Measurements from ENCODE around the gene PTPN2. TPM values are rescaled to one million over a fixed set of nuclear protein-coding genes. Genes with fewer than 3 reads are reported as not detected.

PTPN2 gene
- total RNA-seq, 1 donor from 2014 or later: 26.7 TPM

DNA sequence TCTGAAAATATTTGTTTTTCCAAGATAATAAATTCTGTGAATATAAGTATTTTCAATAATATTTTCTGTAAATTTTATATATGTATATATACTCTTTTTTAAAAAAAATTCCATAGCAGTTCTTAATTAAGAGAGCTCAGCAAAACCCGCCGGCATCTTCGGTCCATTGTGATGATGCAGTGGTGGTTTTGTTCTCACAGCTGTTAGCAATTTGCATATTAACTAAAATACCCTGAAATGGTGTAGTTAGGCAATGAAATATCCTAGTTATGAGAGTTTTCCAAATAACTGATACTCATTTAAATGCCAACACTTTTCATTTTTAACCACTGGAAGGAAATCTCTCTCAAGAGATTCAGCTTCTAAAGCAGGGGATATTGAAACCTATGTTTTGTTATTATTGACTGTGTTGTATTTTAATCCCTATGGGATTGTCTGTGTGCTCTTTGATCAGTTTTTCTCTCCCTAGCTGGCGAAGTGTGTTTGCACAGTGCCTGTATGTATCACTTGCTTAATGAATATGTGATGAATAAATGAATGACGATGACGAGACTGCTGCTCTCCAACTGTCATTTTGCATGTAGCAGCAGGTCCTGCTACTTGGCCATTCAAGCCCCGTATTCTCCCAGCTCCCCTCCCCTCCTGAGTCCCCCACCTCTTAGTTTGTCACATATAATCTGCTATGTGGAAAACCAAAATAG, 138.8 kb downstream of the PTPN2 start:
- DNase-seq: no peak

DNA sequence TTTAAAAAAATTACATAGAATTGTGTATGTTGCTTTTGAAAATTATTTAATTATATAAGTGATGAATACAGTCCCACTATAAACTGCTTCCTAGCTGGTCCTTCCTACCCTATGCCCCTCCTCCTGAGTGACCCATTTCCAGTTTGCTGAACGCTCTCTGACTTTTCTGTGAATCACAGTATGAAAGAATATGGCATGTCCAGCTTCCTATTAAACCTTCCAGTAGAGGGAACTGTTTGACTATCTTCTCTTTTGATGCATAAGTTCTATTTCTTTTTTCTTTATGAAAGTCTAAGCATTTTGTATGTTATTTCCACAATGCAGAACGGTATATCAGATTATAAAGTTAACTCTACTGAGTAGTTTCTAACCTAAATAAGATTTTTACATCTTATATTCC, 139.9 kb downstream of the PTPN2 start:
- DNase-seq: peak; percentile 2

DNA sequence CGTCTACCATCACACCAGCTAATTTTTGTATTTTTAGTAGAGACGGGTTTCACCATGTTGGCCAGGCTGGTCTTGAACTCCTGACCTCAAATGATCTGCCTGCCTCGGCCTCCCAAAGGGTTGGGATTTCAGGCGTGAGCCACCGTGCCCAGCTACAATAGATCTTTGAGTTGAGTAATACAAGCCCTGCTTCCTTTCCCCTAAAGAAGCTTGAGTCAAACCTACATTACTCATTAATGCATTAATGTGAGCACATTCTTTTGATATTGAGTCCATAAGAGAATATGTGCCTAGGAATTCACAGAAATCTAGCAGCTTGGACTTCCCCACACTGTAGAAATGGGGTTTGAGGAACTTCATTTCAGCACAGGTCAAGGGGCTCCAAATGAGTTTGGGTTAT, 141.6 kb downstream of the PTPN2 start:
- no peak for DNase-seq

Small RNAs within 50 kb of the gene (small RNA-seq; reads per million reads assigned to genes)
- not detected for gene RF00019 (ENCODE audit: low replicate concordance)

Other genes starting within 250 kb of the PTPN2 start
- 20.3 TPM for gene SPIRE1, start 226.1 kb downstream of the PTPN2 start, total RNA-seq
- 9.8 TPM for gene CEP76, start 181.5 kb downstream of the PTPN2 start, total RNA-seq
- 43.2 TPM for gene PSMG2, start 181.2 kb downstream of the PTPN2 start, total RNA-seq
- gene SEH1L, start 63.8 kb upstream of the PTPN2 start, total RNA-seq: 28.1 TPM
- 34.4 TPM for gene CEP192, start 107.1 kb upstream of the PTPN2 start, total RNA-seq